ENCODE measurements around the gene NTSR1.
A peak's percentile ranks its signal among the peaks of the same experiment; 100 is the strongest.

Gene NTSR1

DNA sequence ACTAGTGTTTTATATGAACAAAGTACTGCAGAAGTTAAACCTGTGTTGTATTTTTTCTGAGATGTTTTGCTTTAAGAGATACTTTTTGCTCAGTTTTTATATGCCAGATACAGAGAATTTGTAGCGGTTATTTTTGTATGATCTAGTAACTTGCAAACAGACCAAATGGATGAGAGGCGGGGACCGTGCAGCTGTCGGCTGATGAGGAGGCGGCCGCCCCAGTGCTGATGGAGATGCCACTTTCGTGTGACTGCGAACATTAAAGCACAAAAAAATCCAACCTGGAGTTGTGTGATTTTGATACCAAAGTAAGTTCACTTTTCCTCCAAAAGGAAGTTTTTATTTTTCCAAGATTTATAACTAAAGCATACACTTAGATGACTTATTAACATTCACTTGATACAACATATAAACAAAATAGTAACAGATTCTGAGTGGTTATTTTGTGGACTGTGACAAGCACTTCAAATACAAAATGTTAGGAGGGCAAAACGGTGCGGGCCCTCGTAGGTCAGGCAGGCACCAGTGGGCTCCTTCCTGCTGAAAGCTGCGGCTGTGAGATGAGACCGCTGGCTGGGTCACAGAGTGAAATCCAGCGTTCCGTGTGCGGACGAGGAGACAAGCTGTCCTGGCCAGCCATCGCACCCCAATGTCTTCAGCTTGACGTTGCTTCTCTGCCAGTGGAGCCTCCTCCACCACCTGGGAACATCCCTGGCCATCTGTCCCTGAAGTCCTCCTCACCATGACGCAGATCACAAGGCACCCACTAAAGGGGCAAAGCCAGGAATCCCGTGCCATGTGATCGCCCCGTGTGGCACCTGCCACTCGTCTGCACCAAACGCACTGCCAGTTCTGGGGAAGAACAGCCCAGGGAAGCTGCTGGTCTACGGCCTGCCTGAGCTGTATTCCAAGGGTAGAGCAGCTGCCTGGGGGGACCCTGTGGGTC, 92.0 kb downstream of the NTSR1 start:
- DNase-seq (ENCODE audit: low read depth in 4 of 4, low spot score in 1 of 4) = no peak

DNA sequence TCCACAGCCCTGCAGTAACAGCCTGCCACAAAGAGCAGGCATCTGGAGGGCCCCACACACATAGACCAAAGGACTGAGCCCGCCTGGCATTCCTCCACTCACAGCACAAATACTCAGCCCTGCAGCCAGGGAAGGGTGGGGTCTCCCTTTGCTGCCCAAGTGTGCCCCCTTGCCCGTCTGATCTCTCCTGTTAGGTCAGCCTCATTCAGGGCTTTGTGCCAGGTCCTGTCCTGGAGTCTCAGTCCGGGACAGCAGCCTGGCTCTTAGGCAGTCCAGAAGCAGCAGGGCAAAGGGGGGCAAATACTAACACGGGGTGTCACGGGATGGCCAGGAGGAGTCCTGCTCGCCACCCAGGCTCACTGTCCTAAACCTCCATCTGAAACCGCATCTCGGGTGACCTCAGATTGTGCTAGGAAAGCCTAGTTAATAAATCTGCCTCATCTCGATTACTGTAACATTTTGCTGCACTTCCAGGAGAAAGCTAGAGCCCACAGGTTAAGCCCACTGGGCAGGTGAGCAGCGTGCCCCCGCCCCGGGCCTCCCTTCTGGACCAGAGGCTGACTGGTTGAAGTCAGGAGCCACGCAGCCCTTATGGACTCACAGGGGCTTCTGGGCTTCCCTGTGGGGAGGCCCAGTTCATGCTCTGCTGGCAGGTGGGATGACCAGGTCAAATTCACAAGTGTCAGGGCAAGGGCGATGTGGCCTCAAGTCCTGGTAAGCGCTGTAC, 92.8 kb downstream of the NTSR1 start:
- DNase-seq (ENCODE audit: low read depth in 4 of 4, low spot score in 1 of 4) = no peak

DNA sequence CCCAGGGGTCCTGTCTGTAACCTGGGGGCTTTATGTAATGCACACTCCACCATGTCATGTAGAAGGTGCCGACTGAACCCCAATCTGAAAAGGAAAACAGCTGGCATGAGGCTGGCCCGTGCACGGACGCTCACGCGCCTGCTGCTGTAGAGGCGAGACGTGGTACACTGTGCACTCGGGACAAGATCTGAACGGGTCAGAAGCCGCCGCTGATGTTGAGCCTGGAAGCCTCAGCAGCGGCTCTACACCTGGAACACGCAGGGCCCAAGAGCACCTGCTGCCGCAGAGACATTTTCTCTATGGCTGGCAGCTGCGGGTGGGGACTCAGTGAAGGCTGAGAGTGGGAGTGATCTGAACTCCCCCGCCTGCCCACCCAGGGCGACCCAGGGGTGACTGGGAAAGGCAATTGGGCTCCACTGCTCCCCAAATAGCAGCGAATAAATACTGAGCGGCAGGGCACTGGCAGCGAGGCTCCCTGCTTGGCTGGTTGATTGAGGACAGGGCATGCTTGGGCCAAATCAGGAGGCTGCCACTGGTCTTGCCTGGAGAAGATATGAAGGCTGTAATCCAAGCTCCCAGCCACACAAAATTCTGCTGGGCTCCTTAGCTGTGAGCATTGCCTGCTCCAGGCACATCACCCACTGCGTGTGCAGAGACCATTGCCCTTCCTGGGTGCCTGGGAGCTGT, 93.5 kb downstream of the NTSR1 start:
- DNase-seq (ENCODE audit: low read depth in 4 of 4, low spot score in 1 of 4) = no peak

DNA sequence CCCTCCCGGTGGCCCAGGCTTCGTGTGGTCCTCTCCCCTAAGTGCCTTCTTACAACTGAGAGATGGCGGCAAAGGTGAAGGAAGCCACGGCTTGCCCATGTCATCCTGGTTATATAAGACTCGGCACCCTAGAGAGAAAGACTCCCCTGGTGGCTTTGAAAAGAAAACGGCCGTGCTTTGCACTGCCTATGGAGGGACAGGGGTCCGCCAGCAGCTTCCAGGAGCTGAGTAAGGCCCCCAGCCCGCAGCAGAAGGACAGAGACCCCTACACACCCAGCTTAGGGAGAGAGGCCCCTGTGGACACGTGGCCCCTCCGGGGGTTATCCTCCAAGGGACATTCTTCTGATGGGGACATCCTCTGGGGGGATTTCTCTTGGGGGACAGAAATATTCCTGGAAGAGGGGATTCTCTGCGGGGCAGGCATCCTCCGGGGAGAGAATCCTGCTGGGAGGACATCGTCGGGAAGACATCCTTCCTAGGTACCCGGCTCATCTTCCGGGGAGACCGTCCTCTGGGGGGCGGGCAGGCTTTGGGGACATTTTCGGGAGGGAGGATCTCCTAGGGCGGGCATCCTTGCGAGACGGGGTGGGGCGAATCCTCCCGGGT, 95.5 kb downstream of the NTSR1 start:
- DNase-seq (ENCODE audit: low read depth in 4 of 4, low spot score in 1 of 4) = no peak

DNA sequence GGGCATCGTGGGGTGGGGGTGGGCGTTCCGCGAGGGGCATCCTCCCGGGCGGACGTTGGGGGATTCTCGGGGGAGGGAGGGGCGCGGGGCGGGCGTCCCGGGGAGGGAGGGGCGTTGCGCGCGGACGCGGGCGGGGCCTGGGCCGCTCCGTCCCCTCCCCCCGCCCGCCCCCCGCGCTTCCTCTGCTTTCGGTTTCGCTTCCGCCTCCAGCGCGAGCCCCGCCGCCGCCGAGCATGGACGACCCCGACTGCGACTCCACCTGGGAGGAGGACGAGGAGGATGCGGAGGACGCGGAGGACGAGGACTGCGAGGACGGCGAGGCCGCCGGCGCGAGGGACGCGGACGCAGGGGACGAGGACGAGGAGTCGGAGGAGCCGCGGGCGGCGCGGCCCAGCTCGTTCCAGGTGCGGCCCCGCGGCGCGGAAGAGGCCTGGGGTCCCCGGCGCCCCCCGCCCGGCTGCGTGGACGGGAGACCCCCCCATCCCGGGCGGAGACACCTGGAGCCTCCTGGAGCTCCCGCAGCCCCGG, 96.1 kb downstream of the NTSR1 start, which contains the start of gene OGFR:
Gene OGFR (plus strand): TSS at position 209 of the 528 bp plus-strand sequence. CDS start 25 bp downstream, at position 234.
- peak; percentile 36 to 58 (median 49) for DNase-seq (ENCODE audit: low read depth in 4 of 4, low spot score in 1 of 4)

DNA sequence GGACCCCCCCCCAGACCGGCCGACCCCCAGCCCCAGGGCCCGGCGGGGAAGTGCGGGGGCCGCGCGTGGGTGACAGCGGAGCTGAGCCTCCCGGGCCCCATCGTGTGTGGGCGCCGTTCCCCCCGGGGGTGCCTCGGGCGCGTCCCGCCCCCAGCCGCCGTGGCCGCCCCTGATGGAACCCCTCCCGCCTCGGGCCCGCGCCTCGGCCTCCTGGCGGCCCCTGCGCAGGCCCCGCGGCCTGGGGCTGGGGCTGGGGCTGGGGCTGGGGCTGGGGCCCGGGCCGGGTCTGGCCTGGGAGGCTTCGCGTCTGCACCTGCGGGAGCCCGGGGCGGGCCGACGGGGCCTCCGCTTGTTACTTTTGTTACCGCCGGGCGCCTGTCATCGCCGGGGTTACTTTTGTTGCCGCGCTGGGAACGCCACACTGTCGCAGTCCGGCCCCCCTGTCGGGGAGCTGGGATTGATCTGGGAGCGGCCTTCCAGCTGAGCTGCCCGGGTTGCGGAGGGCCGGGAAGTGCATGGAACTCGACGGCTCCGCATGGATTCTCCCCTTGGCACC, 96.6 kb downstream of the NTSR1 start:
- DNase-seq (ENCODE audit: low read depth in 4 of 4, low spot score in 1 of 4) = no peak

DNA sequence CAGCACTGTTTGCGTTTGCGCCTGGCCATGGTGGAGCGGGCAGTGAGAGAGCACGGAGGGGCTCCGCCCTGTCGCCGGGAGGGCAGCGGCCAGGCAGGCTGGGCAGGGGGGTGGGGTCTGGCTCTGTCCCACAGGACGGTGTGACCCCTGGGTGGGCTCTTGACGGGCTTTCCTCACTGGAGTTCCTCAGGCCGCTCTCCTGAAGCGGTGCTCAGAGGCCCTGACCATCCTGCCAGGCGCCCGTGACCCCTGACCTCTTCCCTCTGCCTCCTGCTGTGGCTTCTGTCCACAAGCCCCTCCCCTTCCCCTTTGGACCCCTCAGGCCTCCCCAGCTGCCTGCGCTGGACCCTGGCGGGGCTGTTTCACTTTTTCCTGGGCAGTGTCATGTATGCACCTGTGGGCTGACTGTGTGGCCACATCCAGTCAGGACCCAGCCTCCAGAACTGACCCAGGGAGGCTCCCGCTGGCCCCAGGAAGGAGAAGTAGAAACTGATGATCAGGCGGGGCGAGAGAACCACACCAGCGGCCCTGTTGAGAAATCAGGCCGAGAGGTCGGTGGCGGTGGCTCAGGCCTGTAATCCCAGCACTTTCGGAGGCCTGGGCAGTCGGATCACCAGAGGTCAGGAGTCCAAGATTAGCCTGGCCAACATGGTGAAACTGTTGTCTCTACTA, 97.2 kb downstream of the NTSR1 start:
- DNase-seq (ENCODE audit: low read depth in 4 of 4, low spot score in 1 of 4) = no peak

DNA sequence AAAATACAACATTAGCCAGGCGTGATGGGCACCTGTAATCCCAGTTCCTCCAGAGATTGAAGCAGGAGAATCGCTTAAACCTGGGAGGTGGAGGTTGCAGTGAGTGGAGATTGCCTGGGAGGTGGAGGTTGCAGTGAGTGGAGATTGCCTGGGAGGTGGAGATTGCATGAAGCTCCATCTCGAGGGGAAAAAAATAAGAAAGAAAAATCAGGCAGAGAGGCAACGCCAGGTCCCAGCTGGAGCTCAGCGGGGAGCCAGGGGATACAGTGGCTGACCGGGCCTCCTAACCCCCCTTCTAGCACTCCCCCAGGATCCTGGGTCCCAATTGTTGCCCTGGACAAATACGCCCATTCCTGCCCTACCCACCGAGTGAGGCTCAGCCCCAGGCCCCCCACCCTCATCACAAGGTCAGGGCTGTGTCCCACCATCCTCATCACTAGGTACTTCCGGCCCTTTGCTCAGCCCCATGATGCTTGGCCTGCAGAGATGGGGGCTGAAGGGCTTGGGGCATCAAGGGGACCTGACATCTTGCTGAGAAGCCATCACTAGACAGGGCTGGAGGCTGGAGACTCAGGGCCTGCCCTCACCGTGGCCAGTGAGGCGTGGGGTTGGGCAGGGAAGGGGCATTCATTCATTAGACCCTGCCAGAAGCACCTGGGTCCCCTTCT, 97.9 kb downstream of the NTSR1 start:
- no peak for DNase-seq (ENCODE audit: low read depth in 4 of 4, low spot score in 1 of 4)

DNA sequence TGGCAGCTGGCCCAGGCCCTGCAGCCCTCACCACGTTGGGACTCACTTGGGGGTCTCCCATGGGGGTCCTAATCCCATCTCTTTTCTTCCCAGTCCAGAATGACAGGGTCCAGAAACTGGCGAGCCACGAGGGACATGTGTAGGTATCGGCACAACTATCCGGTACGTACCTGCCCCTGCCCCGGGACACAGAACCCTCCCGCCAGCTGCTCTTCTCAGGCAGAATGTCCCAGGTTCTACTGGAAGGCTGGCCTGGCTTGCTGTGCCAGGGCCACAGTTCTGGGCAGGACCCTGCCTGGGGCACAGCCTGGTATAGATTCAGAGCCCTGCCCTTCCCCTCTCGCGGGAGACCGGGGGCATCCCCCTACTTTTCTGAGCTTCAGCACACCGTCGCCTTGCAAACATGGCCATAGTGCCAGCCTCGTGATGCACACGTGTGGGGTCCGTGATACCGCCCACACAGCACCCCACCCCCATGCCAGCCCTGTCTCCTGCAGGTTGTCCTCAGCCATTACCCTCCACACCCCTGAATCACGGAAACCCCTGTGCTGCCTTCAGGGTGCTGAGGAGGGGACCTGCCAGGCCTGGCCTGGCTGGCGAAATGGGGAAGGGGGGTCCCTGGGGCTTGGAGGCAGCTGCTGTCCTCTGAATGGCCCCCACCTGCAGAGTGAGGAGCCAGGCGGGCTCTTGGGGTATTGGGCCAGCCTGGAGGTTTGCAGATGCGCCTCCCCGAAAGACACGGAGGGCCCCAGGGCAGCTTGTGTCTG, 99.0 kb downstream of the NTSR1 start:
- DNase-seq (ENCODE audit: low read depth in 4 of 4, low spot score in 1 of 4) = no peak

DNA sequence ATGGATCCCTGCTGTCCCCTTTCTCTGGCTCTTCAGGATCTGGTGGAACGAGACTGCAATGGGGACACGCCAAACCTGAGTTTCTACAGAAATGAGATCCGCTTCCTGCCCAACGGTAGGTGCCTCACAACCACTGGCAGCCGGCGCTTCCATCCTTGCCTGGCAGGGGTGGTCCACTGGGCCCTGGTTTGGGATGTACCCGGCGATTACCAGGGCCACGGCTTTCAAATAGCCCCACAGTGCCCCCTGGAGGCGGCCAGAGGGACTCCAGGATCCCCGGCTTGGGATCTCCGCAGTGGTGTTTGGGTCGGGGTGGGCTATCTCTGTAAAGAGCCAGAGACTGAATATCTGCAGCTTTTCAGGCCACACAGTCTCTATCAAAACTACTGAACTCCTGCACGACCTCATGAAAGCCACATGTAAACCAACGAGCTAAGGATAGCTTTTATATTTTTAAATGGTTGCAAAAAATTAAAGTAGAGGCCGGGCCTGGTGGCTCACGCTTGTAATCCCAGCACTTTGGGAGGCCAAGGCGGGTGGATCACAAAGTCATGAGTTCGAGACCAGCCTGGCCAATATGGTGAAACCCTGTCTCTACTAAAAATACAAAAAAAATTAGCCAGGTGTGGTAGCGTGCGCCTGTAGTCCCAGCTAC, 99.7 kb downstream of the NTSR1 start:
- DNase-seq (ENCODE audit: low read depth in 4 of 4, low spot score in 1 of 4) = peak; percentile 58 to 65 (median 59)

DNA sequence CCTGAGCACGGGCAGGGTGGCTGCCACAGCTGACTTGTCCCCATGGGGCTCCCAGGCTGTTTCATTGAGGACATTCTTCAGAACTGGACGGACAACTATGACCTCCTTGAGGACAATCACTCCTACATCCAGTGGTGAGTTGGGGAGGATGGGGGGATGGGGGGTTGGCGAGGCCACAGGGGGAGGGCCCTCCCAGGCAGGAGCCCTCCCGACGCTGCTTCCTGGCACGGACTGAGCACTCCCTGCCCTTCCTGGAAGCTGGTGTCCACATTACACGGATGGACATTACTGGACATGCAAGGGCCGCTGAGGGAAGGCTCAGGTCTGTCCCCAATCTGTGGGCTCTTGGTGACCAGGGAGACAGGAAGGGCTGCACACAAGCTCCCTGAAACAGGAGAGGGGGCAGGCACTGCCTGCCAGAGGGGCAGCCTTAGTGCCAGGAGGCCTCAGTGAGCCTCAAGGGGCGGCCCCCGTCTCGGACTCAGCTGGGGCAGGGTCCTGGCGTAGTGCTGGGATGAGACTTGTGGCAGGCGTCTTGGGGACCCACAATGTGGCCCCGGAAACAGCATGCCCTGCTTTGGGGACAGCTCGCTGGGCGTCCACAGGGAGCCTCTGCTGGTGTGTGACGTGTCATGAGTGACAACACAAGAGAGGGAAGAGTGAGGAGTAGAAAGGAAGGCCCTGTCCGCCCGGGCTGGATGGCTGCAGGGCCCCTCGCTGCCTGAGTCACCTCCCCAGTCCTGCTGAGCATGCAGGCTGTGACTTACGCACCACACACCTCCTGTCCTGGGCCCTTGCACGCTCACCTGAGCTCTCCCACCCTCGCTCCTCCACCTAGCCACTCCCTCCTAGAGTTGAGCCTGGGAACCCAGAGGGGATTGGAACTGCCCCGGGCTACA, 101.1 kb downstream of the NTSR1 start:
- DNase-seq (ENCODE audit: low read depth in 4 of 4, low spot score in 1 of 4) = no peak

DNA sequence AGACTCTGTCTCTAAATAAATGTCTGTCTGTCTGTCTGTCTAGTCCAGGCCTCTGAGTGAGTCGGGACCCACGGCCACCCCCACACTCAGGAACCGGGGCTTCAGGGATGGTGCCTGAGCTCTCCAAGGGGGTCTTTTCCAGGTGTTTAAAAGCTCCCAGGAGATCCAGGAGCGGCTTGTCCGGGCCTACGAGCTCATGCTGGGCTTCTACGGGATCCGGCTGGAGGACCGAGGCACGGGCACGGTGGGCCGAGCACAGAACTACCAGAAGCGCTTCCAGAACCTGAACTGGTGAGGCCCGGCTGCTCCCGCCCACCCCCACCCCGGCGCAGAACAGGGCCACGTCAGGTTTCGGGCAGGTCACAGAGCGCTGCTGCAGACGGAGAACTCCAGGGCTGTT, 102.7 kb downstream of the NTSR1 start:
- no peak for DNase-seq (ENCODE audit: low read depth in 4 of 4, low spot score in 1 of 4)

DNA sequence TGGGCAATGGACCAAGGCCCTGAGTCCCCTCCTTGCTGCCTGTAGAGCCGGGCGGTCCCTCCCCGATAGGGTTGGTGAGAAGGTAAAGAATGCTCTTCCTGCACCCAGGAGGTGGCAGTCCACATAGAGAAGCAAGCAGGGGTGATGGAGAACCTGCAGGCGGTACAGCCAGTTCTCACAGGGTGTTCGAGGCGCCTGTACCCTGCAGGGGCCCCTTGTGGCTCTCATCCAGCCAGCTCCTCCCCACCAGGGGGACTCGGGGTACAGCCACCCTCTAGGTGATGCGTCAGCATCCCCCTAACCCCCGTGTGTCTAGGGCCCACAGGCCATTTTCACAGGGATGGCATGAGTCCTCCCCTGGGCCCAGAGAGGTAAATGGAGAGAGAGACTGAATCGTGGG, 103.1 kb downstream of the NTSR1 start:
- no peak for DNase-seq (ENCODE audit: low read depth in 4 of 4, low spot score in 1 of 4)

Data from stimulated activated CD4-positive, alpha-beta T cell treated with anti-CD3 and anti-CD28 coated beads, Interleukin-1b, Interleukin-23, amount 100 ng/mL, for 24 hours (primary cell).